GM21825 (cell line): ENCODE measurements around the gene C1orf159.
"Not testable (repeated sequence)": the region's sequence is repeated elsewhere in the genome, so short reads cannot be mapped to it uniquely, and the experiment has no call there.

ENCODE experiments used
- ATAC-seq: cut with Tn5 transposase; IDR thresholded peaks from one replicate; pipeline ENCODE4 v1.9.1; 2021; ENCODE audit warnings: mild to moderate bottlenecking, moderate library complexity; ENCODE audit not compliant: unreplicated experiment

Gene C1orf159

DNA sequence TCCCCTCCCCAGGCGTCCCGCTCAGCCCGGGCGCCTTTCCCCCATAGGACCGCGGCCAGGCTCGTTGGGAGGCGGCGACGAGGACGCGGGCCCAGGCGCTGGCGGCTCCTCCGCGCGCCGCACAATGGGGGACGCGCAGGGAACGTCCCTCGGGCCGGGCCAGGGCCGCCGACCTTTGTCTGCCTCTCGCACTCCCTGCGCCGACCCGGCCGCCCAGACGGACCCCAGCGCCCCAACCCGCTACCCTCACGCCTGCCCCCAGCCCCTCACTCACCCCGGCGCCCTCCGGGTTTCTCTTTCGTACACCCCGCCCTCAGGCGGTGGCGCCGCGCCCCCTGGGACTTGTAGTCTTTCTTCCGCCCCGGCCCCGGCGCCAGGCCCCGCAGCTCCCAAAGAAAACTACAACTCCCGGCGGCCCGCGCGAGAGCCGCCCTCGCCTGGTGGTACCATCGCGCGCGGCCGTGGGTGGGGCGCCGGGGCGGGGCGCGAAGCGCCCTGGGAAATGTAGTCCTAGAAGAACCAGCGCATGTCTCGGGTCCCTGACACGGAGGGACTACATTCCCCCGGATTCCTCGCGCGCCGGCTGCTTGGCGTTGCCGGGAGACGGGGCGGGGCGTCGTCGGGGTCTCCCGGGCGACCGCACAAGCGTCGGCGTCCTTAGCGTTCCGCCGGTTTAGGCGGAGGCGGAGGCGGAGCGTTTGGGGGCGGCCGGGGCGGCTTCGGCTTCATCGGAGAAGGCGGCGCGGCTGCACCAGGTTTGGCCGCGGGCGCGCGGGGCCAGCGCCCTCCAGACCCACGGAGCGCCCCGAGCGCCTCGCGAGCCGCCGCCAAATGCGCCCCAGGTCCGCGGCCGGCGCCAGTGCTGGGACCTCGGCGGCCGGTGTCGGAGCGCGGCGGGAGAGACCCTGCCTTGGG, at the start of gene C1orf159:
TSS of gene C1orf159 (minus strand) at position 304 of the 915 bp plus-strand sequence. CDS start 24,546 bp downstream, outside the sequence.
- peak; percentile 89 for ATAC-seq

DNA sequence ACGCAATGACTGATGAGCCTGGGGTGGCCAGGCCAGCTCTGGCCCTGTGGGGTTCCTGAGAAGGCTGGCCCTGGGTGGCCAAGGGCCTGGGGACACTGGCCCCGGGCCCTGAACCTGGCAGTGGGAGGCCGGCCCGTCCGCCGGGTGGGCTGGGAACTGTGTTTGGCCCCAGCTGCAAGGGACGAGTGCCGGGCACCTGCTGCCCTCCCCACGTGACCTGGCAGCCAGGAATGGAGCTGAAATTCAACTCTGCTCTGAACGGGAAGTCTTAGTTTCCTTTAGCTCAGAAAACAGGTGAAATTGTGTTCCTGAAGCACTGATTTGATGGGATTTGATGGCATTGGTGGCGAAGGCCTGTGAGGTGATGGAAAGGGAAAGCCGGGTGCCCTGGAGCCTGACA, 49.6 kb upstream of the C1orf159 start:
- no peak for ATAC-seq

DNA sequence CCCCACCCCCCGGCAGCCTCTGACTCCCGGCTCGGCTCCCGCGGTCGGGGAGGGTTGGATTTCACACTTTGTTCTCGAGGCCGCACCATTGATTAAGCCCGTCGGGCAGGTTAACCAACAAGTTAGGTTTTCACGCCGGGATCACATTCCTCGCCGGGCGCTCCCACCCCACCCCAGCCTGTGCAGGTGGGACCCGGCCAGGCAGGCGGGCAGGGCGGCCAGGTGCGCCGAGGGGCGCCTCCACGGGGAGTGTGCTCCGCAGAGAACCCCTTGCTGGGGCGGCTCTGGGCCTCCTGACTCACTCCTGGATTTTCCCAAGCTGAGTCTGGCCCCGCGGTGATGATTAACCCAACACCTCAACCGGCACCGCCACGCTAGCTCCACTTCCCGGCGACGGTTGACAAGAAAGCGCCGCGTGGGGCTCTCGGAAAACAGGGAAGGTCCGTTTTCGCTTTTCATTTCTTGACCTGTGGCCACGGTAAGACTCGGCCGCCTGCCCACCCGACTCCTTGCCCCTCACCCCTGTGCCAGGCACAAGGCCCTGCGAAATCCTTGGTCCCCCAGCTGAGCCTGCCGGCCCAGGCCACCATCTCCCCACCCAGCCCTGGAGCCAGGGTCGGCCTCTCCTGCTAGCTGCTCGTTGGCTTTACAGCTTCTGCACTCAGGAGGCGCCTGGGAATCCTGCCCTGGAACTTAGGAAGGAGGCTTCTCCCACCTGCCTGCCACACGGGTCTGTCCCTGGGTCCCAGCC, 49.0 kb upstream of the C1orf159 start:
- no peak for ATAC-seq

DNA sequence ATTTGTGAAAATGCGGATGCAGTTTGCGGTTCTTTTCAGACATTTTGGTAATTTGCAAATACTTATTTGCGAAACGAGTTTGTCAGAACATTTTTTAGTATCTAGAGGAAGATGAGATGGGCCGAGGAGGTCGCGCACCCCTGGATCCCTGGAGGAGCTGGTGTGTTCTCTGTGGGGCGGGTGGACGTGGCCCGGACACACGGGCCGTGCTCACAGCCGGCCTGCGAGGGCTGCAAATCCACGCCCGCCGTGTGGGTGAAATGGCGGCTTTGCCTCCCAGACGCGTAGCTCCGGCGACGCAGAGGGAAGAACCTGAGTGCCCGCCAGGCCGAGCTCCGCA, 48.4 kb upstream of the C1orf159 start:
- ATAC-seq: no peak

DNA sequence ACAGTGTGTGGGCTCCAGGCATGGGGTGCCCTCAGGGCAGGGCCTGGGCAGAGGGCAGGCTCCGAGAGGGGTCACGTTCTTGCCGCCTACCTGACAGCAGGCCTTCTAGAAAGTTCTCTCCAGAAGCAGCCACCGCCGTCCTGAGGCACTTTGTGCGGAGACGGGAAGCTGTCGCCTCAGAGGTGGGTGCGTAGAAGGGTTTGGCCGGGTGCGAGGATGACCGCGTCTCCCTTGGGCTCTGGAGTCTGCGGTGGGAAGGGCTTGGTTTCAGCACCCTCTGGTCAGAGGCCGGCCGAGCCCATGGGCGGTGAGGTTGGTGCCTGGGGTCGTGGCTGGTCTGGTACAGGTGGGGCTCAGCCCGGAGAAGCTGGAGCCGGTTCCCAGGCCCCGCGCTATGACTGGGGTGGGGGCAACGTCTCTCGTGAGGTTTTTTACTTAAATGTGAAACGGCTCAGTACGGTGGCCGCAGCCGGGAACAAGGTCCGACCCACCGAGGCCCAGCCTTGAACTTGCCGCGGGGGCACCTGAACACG, 47.7 kb upstream of the C1orf159 start:
- ATAC-seq: no peak

DNA sequence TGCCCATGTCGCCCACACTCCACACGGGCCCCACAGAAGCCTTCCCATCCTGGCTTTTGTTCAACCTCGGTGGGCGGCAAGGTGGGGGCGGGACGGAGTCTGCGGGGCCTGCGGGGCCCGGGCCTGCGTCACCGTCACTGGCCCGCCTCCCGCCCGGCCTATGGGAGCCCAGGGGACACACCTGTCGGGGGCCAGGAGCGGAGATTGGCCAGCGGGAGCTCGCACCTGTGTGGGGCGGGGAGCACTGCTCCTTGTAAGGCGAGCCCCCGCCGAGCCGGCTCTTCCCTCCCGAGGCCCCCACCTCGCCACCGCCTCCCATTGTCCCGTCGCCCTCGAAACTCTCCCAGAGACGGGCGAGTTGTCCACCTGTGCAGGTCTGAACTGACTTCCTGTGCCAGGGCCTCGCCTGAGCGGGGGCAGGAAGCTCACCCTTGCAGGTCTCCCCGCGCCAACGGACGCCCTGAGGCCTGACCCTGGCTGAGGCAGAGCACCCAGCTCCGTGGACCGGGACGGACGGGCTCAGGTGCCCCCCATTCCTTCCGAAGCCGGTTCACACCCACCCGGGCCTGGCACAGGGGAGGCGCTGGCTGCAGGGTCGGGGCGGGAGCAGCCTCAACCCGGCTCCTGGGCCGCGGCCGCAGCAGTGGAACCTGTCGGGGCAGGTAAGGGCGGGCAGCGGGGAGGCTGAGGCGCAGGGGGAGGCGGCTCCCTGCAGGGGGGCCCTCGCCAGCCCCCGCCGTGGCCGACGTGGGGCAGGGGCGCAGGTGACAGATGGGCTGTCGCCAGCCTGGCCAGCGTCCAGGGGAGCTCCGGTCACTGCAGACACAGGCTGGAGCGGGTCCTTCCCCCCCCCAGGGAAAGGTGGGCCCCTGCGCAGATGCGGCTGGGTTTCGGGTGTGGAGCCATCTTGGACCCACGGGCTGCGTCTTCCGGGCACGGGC, 47.0 kb upstream of the C1orf159 start:
- ATAC-seq: no peak

DNA sequence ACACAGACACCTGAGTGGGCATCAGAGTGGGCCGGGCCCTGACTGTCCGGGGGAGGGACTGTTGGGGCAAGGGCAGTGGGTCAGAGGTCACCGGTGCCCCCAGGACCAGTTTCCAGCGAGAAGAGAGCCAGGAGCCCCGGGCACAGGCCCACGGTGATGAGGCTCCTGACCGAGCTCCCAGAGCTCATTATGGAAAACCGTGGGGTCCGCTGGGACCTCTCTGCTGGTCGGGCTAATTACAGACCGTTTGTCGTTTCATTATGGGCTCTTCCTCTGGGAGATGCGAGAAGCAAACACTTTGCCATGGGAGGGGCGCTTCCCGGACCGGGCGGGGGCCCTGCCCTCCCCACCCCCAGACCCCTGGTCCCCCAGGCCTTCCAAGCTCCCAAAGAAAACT, 45.8 kb upstream of the C1orf159 start:
- no peak for ATAC-seq

DNA sequence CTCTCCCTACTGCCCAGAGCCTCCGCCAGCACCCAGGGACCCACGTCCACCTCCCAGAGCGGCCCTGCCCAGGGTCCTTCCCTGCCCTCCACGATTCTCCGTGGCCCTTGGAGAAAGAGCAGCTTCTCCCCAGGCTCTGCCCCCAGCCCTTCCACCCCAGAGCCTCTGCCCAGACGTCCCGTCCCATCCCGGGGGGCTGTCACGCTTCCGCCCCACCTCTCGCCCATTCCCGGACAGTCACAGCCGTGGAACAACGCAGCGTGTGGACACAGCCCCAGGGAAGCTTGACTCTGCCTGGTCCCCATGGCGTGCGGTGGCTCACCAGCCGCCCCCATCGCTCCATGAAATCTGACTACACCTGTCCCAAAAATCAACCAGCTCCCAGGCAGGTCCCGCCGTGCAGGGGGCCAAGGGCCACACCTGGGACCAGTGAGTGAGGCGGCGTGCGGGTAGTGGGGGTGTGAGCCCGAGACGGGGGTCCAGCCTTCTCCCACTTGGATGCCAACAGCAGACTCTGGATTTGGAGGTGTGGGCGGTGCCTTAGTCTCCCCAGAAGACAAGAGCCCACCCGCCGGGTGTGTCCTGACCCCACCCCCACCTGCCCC, 45.3 kb upstream of the C1orf159 start:
- no peak for ATAC-seq

DNA sequence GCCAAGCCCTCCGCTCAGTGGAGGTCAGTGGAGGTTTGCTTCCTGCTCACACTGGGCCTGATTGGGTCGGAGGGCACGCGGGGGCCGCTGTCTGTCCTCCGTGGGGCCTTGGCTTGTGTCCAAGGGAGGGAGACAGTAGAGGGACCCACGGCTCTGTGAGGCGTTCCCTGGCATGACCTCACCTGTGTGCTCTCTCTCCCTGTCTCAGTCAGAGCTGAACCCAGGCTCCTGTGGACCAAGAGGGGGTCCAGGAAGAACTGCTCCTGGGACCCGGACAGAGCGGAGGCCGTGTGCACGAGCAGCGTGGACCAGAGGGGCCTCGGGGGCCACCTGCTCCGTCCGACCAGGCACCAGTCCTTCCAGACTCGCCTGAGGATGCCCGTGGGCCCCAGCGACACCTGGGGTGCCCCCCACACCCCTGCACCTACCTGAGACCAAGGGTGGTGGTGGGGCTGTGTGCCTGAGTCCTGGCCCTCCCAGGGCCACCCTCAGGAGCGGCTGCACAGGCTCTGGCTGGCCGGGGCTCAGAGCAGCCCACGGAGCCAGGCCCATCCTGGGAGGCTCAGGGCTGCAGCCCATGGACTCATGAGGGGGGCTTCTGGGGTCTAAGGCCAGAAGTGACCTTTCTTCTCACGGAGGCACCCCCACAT, 44.5 kb upstream of the C1orf159 start:
- no peak for ATAC-seq

DNA sequence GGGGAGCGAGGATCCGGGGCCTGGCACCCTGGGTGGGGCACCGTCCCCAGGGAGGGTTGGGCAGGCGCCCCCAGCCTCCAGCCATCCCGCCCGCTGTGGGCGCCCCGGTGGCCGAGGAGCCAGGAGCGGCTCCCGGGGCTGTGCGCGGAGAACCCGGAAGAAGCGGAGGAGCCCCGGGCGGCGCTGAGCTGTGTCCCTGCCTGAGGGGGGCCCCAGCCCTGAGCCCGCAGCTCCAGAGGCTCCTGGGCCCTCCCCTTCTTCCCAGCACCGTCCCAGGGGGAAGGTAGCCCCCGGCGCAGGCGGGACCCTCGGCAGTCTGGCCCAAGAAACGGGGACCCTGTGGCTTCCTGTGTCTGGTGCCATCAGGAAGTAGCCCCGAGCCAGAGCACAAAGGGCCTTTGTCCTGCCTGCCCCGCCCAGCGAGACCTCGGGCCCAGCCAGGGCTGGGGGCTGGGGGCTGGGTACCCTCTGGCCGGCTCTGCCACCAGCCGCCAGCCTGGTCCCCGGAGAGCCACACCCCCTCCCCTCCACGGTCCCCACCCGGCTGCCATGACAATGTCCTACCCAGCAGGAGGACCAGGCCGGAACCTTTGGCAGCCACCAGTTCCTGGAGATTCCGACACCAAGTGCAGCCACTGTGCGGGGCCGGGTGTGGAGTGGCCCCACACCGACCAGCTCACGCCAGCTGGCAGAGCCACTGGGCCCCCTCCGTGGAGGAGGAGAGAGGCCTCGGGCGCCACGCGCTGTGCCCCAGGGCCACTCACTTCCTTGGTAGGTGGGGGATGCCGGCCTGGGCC, 42.2 kb upstream of the C1orf159 start:
- no peak for ATAC-seq

DNA sequence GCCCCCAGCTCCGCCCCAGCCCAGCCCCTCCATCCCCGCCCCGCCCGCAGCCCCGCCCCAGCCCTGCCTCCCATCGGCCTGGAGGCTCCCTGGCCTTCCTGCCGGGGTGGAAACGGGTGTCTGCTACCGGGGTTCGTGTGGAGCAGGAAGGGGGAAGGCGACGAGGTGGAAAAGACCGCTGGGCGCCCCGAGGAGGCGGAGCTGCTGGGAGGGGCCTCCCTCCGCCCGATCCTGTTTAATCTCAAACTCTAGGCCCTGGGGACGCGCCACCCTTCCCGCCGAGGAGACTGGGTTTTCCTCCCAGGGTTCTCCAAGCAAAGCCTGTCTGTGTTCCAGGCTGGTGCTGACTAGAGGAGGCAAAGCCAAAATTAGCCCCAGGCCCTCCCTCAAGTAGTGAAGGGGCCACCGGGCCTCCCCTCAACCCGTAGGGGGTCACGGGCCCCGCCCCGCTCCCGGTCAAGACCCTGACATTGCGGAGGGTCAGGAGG, 41.6 kb upstream of the C1orf159 start:
- no peak for ATAC-seq

DNA sequence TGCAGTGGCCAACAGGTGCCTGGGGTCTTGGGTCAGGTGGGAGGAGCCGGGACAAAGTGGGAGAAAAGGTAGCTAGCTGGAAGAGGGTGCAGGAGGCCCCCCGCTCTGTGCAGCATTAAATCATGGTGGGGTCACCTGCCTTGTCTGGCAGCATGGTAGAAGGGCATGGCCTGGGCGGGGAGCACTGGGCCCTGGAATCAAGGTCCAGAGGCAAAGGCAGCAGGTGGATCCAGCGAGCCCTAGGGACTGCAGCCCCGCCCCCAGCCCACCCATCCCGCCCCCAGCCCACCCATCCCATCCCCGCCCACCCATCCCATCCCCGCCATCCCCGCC, 41.1 kb upstream of the C1orf159 start:
- ATAC-seq: no peak

DNA sequence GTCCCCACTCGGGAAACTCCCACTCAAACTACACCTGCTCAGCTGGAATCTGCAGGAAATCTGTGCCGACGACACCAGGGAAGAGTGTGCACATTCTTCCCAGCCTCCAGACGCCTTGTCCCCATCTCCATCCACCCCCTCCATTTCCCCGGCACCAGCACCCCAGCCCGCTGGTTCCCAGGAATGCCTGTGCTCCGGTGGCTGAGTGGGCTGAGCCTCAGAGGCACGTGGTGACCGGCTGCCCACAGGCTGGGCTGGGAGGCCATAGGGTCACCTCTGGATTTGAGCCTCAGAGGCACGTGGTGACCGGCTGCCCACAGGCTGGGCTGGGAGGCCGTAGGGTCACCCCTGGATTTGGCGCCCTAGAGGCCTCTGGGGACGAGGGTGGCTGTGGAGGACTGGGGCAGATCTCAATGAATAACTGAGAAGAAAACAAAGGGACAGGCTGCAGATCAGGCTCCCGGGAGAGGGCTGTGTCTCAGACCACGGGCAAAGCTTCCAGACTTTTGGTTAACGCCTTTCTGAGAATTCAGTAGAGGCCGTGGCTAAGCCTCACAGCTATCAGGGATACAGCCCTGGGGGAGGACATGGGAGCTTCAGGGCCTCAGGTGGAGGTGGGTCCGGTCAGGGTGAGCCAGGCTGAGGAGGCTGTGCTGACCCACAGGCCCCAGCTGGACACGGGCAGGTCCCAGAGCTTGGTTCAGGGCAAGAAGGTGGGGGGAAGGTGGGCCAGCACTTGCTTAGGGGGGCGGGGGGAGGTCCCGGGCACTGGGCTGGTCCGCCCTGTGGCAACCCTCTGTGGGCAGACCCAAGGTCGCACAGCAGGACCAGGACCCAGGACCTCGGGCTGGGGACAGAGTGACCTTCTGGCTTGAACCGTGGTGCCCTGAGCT, 40.5 kb upstream of the C1orf159 start:
- no peak for ATAC-seq

DNA sequence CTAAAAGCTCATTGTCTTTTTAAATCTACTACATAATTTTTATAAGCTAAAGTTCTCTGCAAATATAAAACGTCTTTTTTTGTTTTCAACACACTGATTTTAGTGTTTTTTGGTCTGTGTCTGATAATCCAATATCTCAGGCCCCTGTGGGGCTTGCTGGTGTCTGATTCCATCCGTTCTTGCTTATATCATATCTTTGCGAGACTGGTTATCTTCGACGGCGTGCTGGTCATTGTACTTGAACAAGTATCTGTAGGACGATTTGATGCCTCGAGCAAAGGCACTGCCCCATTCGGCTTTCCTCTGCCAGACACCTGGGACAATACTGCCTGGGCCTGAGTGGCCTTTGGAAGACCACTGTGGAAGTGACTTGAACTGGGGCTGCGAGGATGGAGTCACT, 39.4 kb upstream of the C1orf159 start:
- ATAC-seq: no peak

DNA sequence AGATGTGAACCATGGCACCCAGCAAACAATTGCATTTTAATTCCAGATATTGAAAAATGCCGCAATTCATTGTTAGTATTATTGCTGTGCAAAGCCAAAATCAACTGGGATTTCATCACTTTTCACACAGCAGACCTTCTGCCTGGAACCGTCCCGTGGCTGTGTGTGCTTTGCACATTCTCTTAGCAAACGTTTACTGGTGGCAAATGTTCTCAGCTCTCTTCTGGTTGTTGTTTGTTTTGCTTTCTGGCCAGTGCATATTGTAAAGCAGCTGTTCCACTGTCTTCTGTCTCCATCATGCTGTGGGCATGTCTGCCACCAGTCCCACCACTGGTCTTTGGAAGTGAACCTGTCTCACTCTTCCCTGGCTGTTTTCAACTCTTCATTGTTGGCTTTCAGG, 38.0 kb upstream of the C1orf159 start:
- no peak for ATAC-seq

DNA sequence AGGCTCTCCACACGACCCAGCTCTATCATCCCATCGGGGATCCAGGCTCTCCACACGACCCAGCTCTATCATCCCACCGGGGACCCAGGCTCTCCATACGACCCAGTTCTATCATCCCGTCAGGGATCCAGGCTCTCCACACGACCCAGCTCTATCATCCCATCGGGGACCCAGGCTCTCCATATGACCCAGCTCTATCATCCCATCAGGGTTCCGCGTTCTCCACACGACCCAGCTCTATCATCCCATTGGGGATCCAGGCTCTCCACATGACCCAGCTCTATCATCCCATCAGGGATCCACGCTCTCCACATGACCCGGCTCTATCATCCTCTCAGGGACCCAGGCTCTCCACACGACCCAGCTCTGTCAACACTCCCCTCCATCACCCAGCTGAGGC, 37.3 kb upstream of the C1orf159 start:
- ATAC-seq: not testable (repeated sequence)

DNA sequence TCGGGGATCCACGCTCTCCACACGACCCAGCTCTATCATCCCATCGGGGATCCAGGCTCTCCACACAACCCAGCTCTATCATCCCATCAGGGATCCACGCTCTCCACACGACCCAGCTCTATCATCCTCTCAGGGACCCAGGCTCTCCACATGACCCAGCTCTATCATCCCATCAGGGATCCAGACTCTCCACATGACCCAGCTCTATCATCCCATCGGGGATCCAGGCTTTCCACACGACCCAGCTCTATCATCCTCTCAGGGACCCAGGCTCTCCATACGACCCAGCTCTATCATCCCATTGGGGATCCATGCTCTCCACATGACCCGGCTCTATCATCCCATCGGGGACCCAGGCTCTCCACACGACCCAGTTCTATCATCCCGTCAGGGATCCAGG, 36.5 kb upstream of the C1orf159 start:
- not testable (repeated sequence) for ATAC-seq

DNA sequence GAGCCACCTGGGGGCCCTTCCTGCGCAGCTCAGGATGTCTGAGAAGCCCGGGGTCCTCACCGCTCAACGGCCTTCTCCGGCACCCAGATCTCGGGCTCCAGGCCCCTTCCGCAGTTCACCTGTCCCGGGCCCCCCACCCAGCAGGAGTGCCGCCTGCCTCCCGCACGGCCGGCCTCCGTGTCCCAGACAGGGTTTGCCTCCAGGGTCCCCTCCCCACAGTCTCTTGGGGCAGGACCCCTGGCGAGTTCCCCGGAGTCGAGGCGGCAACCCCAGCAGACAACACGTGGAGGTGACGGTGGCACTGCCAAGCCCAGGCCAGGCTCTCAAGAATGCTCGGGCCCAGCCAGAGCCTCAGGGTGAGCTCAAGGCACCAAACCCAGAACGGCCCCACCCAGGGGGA, 35.4 kb upstream of the C1orf159 start:
- no peak for ATAC-seq
